GM23338 (cell line): ENCODE measurements around the gene CCDC183.

Experiments used
- CTCF ChIP-seq, 2 experiments: fragments of 200-600 bp in 1 of 2; sonication (generic) in 1 of 2; conservative IDR thresholded peaks; 2 replicates each; pipeline versions ENCODE4 v1.5.1 to v1.6.1; 2016 to 2017; ENCODE audit warnings: antibody characterized with exemption in 2 of 2, low read depth in 2 of 2, mild to moderate bottlenecking in 2 of 2, moderate library complexity in 1 of 2
- EZH2 ChIP-seq: fragments of 200-600 bp; sonication (generic); IDR thresholded peaks from one replicate; pipeline ENCODE4 v1.8.0; 2017; ENCODE audit warnings: antibody characterized with exemption, mild to moderate bottlenecking, low read depth; ENCODE audit not compliant: unreplicated experiment
- POLR2AphosphoS5 ChIP-seq: IDR thresholded peaks from 2 replicates; pipeline ENCODE4 v1.6.1; 2016; ENCODE audit warnings: antibody characterized with exemption, low read depth
- STAT1 ChIP-seq: IDR thresholded peaks from one replicate; pipeline ENCODE4 v1.6.1; 2016; ENCODE audit warnings: antibody characterized with exemption; ENCODE audit not compliant: unreplicated experiment
- ZNF114 ChIP-seq: fragments of 250-450 bp; sonication (Bioruptor Pico); IDR thresholded peaks from 2 replicates; pipeline ENCODE4 v1.5.0; 2020; ENCODE audit warnings: mild to moderate bottlenecking, moderate library complexity
- ZNF462 ChIP-seq: fragments of 250-450 bp; sonication (Bioruptor Pico); IDR thresholded peaks from 2 replicates; pipeline ENCODE4 v1.5.0; 2020; ENCODE audit warnings: mild to moderate bottlenecking, moderate library complexity

- TF ChIP-seq CTCF (conservative IDR thresholded peaks at IDR 0.05; ENCODE audit: low read depth in 2 of 2) (no peak), ZNF114 (CRISPR knock-in tag) (no peak), EZH2 (no peak), POLR2AphosphoS5 (no peak), ZNF462 (CRISPR knock-in tag) (no peak), STAT1 (no peak)
Measured at GRCh38 chr9:136779808-136780207, 16.3 kb upstream of the CCDC183 start.
